Nephron (organoid): ENCODE measurements around the gene GLOD4.
A peak's percentile ranks its signal among the peaks of the same experiment; 100 is the strongest.
"Not testable (repeated sequence)": the region's sequence is repeated elsewhere in the genome, so short reads cannot be mapped to it uniquely, and the experiment has no call there.

Source experiments
- H3K27ac Mint-ChIP-seq, 3 experiments: 2 replicates each; pipeline ENCODE4 v1.8.0; 2020; ENCODE audit warnings: mixed read lengths in 3 of 3, mild to moderate bottlenecking in 2 of 3, moderate library complexity in 1 of 3
- H3K27me3 Mint-ChIP-seq: 2 replicates; pipeline ENCODE4 v1.8.0; 2021; ENCODE audit warnings: low read depth, mild to moderate bottlenecking, moderate library complexity, mixed read lengths
- H3K36me3 Mint-ChIP-seq: 2 replicates; pipeline ENCODE4 v1.8.0; 2020; ENCODE audit warnings: low read depth, mixed read lengths
- H3K4me1 Mint-ChIP-seq: 2 replicates; pipeline ENCODE4 v1.8.0; 2020; ENCODE audit warnings: mixed read lengths
- H3K4me3 Mint-ChIP-seq, 3 experiments: 2 replicates each; pipeline ENCODE4 v1.8.0; 2020; ENCODE audit warnings: mild to moderate bottlenecking in 3 of 3, mixed read lengths in 3 of 3, moderate library complexity in 2 of 3
- H3K9me3 Mint-ChIP-seq: 2 replicates; pipeline ENCODE4 v1.8.0; 2020; ENCODE audit warnings: mixed read lengths
- TF ChIP-seq, protein P1 (sequence below), 3 experiments: fragments of 200-600 bp; sonication (generic); IDR thresholded peaks; one replicate each; pipeline ENCODE4 v1.5.0; 2021; ENCODE audit warnings: antibody characterized with exemption in 3 of 3; ENCODE audit not compliant: unreplicated experiment in 3 of 3

The GLOD4 gene

DNA sequence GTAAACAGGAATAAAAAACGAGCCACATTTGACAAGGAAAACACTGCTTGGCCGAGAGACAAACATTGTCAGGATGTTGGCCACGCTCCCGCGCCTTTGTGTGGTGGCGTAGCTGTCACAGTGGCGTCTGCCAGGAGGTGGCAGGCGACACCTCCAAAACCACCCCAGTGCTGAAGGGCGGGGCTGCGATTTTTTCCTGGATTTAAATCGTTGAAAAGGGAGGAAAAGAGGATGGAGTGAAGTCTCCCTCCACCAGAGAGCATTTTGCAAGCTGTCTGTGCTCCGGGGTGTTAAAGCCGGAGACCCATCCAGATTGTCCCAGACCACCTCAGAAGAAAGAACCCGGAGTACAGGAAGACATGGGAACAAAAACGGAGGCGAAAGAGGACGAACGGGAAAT lies 12.8 kb upstream of the GLOD4 start:
- peaks cover 38% of the 10 kb centered on the region for H3K36me3 Mint-ChIP-seq
- no peaks in the 10 kb centered on the region for H3K9me3 Mint-ChIP-seq
- H3K27me3 Mint-ChIP-seq = no peaks in the 10 kb centered on the region
- H3K4me3 Mint-ChIP-seq = peak overlapping the region; percentile 1 to 52 (median 26)
- TF ChIP-seq, protein P1, sequence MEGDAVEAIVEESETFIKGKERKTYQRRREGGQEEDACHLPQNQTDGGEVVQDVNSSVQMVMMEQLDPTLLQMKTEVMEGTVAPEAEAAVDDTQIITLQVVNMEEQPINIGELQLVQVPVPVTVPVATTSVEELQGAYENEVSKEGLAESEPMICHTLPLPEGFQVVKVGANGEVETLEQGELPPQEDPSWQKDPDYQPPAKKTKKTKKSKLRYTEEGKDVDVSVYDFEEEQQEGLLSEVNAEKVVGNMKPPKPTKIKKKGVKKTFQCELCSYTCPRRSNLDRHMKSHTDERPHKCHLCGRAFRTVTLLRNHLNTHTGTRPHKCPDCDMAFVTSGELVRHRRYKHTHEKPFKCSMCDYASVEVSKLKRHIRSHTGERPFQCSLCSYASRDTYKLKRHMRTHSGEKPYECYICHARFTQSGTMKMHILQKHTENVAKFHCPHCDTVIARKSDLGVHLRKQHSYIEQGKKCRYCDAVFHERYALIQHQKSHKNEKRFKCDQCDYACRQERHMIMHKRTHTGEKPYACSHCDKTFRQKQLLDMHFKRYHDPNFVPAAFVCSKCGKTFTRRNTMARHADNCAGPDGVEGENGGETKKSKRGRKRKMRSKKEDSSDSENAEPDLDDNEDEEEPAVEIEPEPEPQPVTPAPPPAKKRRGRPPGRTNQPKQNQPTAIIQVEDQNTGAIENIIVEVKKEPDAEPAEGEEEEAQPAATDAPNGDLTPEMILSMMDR (IDR thresholded peaks at IDR 0.05; ENCODE audit: unreplicated experiment in 3 of 3) = peak; percentile 71 to 92 (median 73)
- H3K27ac Mint-ChIP-seq = peak overlapping the region; percentile 29 to 77 (median 62)
- H3K4me1 Mint-ChIP-seq = peaks cover 16% of the 10 kb centered on the region

DNA sequence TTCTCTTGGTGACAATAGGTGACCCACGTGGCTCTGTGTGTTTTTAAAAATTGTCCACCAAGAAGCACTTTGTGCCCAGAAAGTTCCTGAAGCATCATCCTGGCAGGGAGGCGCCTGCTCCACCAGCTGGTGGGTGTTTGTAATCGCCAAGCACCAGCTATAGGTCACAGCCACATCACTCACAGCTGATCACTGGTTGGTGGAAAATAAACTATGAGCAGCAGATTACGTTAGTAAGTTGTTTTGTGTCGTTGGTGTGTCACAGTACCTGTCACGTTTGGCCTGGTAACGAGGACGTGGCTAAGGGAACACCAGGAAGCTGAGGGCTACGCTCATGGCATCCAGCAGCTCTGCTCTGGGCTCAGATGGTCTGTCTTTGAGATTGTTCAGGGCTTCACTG lies 10.2 kb upstream of the GLOD4 start:
- TF ChIP-seq, protein P1 (IDR thresholded peaks at IDR 0.05; ENCODE audit: unreplicated experiment in 3 of 3) = no peak
- no peaks in the 10 kb centered on the region for H3K9me3 Mint-ChIP-seq
- H3K4me3 Mint-ChIP-seq = no peak overlapping the region
- peaks cover 40% of the 10 kb centered on the region for H3K36me3 Mint-ChIP-seq
- H3K27ac Mint-ChIP-seq = no peak overlapping the region
- no peaks in the 10 kb centered on the region for H3K27me3 Mint-ChIP-seq
- H3K4me1 Mint-ChIP-seq = peaks cover 12% of the 10 kb centered on the region

DNA sequence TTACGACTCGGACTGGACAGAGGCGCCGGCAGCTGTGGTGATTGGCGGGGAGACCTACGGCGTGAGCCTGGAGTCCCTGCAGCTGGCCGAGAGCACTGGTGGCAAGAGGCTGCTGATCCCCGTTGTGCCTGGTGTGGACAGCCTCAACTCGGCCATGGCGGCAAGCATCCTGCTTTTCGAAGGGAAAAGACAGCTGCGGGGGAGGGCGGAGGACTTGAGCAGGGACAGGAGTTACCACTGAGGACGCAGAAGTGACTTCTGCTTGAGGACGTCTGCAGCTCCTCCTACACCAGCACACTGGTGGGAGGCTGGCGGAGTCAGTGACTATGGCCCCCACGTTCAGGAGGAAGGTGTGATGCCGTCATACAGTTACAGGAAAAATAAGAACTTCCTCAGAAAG lies 9.7 kb upstream of the GLOD4 start:
- H3K36me3 Mint-ChIP-seq = peaks cover 42% of the 10 kb centered on the region
- H3K27ac Mint-ChIP-seq = no peak overlapping the region
- peaks cover 11% of the 10 kb centered on the region for H3K4me1 Mint-ChIP-seq
- H3K9me3 Mint-ChIP-seq = no peaks in the 10 kb centered on the region
- H3K27me3 Mint-ChIP-seq = no peaks in the 10 kb centered on the region
- TF ChIP-seq, protein P1 (IDR thresholded peaks at IDR 0.05; ENCODE audit: unreplicated experiment in 3 of 3) = no peak
- no peak overlapping the region for H3K4me3 Mint-ChIP-seq

DNA sequence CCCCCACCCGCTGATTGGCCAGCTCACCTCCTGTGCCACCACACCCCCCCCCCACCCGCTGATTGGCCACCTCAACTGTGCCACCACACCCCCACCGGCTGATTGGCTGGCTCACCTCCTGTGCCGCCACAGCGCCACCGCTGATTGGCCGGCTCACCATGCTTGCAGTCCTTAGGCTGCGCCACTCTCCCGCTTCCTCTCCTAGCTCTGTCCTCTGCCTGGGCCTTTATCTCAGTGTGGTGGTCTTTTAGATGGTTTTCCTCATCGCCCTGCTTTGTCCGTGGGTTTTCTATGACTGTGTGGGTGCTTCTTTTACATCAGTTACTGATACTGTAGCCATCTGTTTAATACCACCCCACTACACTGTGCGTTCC lies 8.8 kb upstream of the GLOD4 start:
- not testable (repeated sequence) for H3K9me3 Mint-ChIP-seq, H3K4me1 Mint-ChIP-seq, H3K4me3 Mint-ChIP-seq, H3K27me3 Mint-ChIP-seq, H3K27ac Mint-ChIP-seq
- peaks cover 38% of the 10 kb centered on the region for H3K36me3 Mint-ChIP-seq

DNA sequence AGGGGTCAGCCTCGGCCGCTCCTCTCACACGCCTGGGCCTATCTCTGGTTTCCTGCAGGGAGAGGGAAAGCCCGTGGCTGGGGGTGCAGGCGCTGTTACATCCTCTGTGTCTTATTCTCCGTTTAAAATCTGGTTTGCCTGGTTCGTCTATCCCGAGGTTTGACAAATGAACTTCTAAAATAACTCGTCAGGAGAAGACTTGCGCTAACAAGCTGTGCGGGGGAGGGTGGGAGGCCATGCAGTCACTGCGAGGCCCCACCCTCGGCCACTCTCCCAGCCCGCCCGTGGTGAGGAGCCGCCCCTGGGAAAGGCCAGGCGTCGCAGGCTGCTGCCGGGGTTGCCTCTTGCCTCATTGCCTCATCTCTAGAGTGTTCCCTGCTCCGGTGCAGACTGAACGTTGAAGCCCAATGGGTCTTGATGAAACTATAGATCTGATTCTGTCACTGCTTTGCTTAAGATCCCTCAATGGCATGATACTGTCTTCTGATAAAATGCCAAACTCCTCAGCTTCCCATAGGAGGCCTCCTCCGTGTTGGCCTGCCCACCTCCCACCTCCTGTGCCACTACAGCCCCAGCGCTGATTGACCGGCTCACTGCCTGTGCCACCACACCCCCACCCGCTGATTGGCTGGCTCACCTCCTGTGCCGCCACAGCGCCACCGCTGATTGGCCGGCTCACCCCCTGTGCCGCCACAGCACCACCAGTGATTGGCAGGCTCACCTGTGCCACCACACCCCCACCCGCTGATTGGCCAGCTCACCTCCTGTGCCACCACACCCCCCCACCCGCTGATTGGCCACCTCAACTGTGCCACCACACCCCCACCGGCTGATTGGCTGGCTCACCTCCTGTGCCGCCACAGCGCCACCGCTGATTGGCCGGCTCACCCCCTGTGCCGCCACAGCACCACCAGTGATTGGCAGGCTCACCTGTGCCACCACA lies 8.1 kb upstream of the GLOD4 start:
- not testable (repeated sequence) for H3K9me3 Mint-ChIP-seq, H3K27me3 Mint-ChIP-seq, H3K4me1 Mint-ChIP-seq, H3K27ac Mint-ChIP-seq, H3K4me3 Mint-ChIP-seq
- H3K36me3 Mint-ChIP-seq = peaks cover 38% of the 10 kb centered on the region

DNA sequence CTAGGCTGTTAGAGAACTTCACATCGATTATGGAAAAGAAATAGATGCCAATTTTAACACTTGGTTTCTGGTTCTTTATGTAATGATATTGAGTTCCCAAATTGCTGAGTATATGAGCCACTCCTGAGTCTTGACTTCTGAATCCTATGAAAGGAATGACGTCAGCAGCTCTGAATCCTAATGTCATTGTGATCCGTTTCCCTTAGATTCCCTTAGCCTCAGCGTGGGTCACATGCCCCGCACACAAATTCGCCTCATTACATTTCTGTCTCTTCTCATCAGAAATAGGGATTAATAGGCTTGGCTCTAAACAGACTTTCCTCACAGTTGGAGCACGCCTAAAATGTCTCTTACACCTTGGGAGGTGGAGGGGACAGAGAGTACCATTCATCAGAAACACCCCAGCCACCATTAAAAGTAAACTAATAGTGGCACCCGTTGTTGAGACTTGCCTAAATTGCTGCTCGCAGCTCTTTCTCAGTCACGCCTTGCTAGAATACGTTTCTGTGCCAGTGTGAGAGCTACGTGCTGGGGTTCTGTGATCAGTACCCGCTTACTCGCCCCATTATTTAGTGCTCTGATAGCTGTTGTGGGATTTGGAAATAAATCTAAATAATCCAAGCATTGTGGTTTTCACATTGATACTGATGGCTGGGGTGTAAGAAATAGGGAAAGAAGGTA lies 7.2 kb upstream of the GLOD4 start:
- no peaks in the 10 kb centered on the region for H3K9me3 Mint-ChIP-seq
- peaks cover 35% of the 10 kb centered on the region for H3K36me3 Mint-ChIP-seq
- H3K4me1 Mint-ChIP-seq = no peaks in the 10 kb centered on the region
- H3K4me3 Mint-ChIP-seq = no peak overlapping the region
- H3K27ac Mint-ChIP-seq = no peak overlapping the region
- no peaks in the 10 kb centered on the region for H3K27me3 Mint-ChIP-seq
- TF ChIP-seq, protein P1 (IDR thresholded peaks at IDR 0.05; ENCODE audit: unreplicated experiment in 3 of 3) = no peak
